WTC11 (cell line): Measurements from ENCODE around the gene CCDC107. TPM values are rescaled to one million over a fixed set of nuclear protein-coding genes. Genes with fewer than 3 reads are reported as not detected.

Experiments
- ATAC-seq: fragments of 200-7000 bp; cut with Tn5 transposase; 2 replicates; pipeline ENCODE4 v1.10.0; 2021; ENCODE audit warnings: mild to moderate bottlenecking, moderate library complexity
- CTCF ChIA-PET: fragments of 300-600 bp; sonication (Branson Sonifier 250); formaldehyde crosslinking; loops from one replicate; lab custom pipeline; 2021; ENCODE audit warnings: antibody characterized with exemption; lab: Charles Lee
- POLR2A ChIA-PET: fragments of 350-600 bp; sonication (Branson Sonifier 250); formaldehyde crosslinking; loops from one replicate; lab custom pipeline; 2021; ENCODE audit warnings: antibody characterized with exemption; lab: Charles Lee
- DNase-seq: peaks from one replicate; pipeline ENCODE4 v3.0.0; 2021; ENCODE audit warnings: low spot score
- H3K27ac Mint-ChIP-seq: 2 replicates; pipeline ENCODE4 v1.8.0; 2021; ENCODE audit warnings: mixed read lengths
- H3K27me3 Mint-ChIP-seq: 2 replicates; pipeline ENCODE4 v1.8.0; 2021; ENCODE audit warnings: low read depth, mild to moderate bottlenecking, moderate library complexity, mixed read lengths
- H3K36me3 Mint-ChIP-seq: 2 replicates; pipeline ENCODE4 v1.8.0; 2021; ENCODE audit warnings: mixed read lengths
- H3K4me1 Mint-ChIP-seq: 2 replicates; pipeline ENCODE4 v1.8.0; 2022; ENCODE audit warnings: mixed read lengths
- H3K4me3 Mint-ChIP-seq: 2 replicates; pipeline ENCODE4 v1.8.0; 2021; ENCODE audit warnings: mild to moderate bottlenecking, moderate library complexity, mixed read lengths
- H3K9me3 Mint-ChIP-seq: 2 replicates; pipeline ENCODE4 v1.8.0; 2021; ENCODE audit warnings: mixed read lengths
- CTCF ChIP-seq: fragments of 200-600 bp; IDR thresholded peaks from 2 replicates; pipeline ENCODE4 v1.8.0; 2022; ENCODE audit warnings: antibody characterized with exemption
- ESRRA ChIP-seq: sonication (generic); formaldehyde crosslinking; IDR thresholded peaks from 2 replicates; pipeline ENCODE4 v1.8.1; 2022; ENCODE audit warnings: mild to moderate bottlenecking, missing genetic modification reagents, borderline replicate concordance
- FOXJ3 ChIP-seq: sonication (generic); formaldehyde crosslinking; IDR thresholded peaks from 2 replicates; pipeline ENCODE4 v1.9.0; 2021; ENCODE audit warnings: missing genetic modification reagents, mild to moderate bottlenecking, borderline replicate concordance
- IRF2 ChIP-seq: sonication (generic); formaldehyde crosslinking; IDR thresholded peaks from 2 replicates; pipeline ENCODE4 v1.8.0; 2022; ENCODE audit warnings: low read depth, missing genetic modification reagents, borderline replicate concordance
- MLX ChIP-seq: sonication (generic); formaldehyde crosslinking; IDR thresholded peaks from 2 replicates; pipeline ENCODE4 v1.8.1; 2023; ENCODE audit warnings: mild to moderate bottlenecking, missing genetic modification reagents, moderate library complexity
- MXD4 ChIP-seq: fragments of 250-450 bp; sonication (Bioruptor Pico); IDR thresholded peaks from 2 replicates; pipeline ENCODE4 v1.8.0; 2021; ENCODE audit warnings: mild to moderate bottlenecking, moderate library complexity, borderline replicate concordance
- PRRX2 ChIP-seq: fragments of 250-450 bp; sonication (Bioruptor Pico); IDR thresholded peaks from 2 replicates; pipeline ENCODE4 v1.8.0; 2021; ENCODE audit warnings: mild to moderate bottlenecking
- TCF7 ChIP-seq: sonication (generic); formaldehyde crosslinking; IDR thresholded peaks from 2 replicates; pipeline ENCODE4 v1.8.0; 2022; ENCODE audit warnings: mild to moderate bottlenecking, low read depth, missing genetic modification reagents, moderate library complexity
- TP53 ChIP-seq: sonication (generic); formaldehyde crosslinking; IDR thresholded peaks from 2 replicates; pipeline ENCODE4 v1.8.1; 2023; ENCODE audit warnings: mild to moderate bottlenecking, missing genetic modification reagents
- total RNA-seq: library from RNA; stranded (reverse); gene quantifications from 3 replicates; pipeline ENCODE4 v1.2.3, GENCODE V29; 2021
- TF ChIP-seq, protein P1 (sequence below): sonication (generic); formaldehyde crosslinking; IDR thresholded peaks from 2 replicates; pipeline ENCODE4 v1.8.0; 2023; ENCODE audit warnings: missing genetic modification reagents, mild to moderate bottlenecking, borderline replicate concordance
- TF ChIP-seq, protein P2 (sequence below): sonication (generic); formaldehyde crosslinking; IDR thresholded peaks from 2 replicates; pipeline ENCODE4 v1.8.0; 2023; ENCODE audit warnings: mild to moderate bottlenecking, missing genetic modification reagents
- TF ChIP-seq, protein P3 (sequence below): sonication (generic); formaldehyde crosslinking; IDR thresholded peaks from 2 replicates; pipeline ENCODE4 v1.8.1; 2023; ENCODE audit warnings: mild to moderate bottlenecking, missing genetic modification reagents
- TF ChIP-seq, protein P4 (sequence below): sonication (generic); formaldehyde crosslinking; IDR thresholded peaks from 2 replicates; pipeline ENCODE4 v1.8.1; 2023; ENCODE audit warnings: mild to moderate bottlenecking, moderate library complexity, missing genetic modification reagents
- TF ChIP-seq, protein P5 (sequence below): sonication (generic); formaldehyde crosslinking; IDR thresholded peaks from 2 replicates; pipeline ENCODE4 v1.8.0; 2022; ENCODE audit warnings: missing genetic modification reagents
- TF ChIP-seq, protein P6 (sequence below): fragments of 250-450 bp; sonication (Bioruptor Pico); IDR thresholded peaks from 2 replicates; pipeline ENCODE4 v1.9.0; 2021; ENCODE audit warnings: mild to moderate bottlenecking

The CCDC107 gene
- total RNA-seq, 1 experiment from 2014 or later = 10.8 TPM

DNA sequence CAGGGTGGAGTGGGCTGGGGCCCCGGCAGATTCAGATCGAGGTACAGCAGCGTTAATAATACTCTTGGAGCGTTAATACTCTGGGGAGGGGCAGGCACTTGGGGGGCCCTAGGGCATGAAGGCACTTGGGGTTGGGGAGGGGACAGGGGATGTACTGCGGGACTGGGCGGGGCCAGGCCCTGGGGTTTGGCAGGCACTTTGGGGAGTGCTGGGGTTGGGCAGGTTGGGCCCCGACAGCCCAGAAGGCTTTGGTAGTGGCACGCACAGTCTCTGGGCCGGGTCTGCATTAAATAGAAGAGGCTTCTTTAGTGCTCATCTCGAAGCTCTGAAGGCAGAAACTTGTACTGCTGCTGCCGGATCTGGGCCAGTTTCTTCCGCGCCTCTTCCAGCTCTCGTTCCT lies 39.4 kb downstream of the CCDC107 start (continued):
- TF ChIP-seq, protein P1, sequence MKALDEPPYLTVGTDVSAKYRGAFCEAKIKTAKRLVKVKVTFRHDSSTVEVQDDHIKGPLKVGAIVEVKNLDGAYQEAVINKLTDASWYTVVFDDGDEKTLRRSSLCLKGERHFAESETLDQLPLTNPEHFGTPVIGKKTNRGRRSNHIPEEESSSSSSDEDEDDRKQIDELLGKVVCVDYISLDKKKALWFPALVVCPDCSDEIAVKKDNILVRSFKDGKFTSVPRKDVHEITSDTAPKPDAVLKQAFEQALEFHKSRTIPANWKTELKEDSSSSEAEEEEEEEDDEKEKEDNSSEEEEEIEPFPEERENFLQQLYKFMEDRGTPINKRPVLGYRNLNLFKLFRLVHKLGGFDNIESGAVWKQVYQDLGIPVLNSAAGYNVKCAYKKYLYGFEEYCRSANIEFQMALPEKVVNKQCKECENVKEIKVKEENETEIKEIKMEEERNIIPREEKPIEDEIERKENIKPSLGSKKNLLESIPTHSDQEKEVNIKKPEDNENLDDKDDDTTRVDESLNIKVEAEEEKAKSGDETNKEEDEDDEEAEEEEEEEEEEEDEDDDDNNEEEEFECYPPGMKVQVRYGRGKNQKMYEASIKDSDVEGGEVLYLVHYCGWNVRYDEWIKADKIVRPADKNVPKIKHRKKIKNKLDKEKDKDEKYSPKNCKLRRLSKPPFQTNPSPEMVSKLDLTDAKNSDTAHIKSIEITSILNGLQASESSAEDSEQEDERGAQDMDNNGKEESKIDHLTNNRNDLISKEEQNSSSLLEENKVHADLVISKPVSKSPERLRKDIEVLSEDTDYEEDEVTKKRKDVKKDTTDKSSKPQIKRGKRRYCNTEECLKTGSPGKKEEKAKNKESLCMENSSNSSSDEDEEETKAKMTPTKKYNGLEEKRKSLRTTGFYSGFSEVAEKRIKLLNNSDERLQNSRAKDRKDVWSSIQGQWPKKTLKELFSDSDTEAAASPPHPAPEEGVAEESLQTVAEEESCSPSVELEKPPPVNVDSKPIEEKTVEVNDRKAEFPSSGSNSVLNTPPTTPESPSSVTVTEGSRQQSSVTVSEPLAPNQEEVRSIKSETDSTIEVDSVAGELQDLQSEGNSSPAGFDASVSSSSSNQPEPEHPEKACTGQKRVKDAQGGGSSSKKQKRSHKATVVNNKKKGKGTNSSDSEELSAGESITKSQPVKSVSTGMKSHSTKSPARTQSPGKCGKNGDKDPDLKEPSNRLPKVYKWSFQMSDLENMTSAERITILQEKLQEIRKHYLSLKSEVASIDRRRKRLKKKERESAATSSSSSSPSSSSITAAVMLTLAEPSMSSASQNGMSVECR (CRISPR knock-in tag) = no peak
- TF ChIP-seq, protein P2, sequence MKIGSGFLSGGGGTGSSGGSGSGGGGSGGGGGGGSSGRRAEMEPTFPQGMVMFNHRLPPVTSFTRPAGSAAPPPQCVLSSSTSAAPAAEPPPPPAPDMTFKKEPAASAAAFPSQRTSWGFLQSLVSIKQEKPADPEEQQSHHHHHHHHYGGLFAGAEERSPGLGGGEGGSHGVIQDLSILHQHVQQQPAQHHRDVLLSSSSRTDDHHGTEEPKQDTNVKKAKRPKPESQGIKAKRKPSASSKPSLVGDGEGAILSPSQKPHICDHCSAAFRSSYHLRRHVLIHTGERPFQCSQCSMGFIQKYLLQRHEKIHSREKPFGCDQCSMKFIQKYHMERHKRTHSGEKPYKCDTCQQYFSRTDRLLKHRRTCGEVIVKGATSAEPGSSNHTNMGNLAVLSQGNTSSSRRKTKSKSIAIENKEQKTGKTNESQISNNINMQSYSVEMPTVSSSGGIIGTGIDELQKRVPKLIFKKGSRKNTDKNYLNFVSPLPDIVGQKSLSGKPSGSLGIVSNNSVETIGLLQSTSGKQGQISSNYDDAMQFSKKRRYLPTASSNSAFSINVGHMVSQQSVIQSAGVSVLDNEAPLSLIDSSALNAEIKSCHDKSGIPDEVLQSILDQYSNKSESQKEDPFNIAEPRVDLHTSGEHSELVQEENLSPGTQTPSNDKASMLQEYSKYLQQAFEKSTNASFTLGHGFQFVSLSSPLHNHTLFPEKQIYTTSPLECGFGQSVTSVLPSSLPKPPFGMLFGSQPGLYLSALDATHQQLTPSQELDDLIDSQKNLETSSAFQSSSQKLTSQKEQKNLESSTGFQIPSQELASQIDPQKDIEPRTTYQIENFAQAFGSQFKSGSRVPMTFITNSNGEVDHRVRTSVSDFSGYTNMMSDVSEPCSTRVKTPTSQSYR = no peak
- TF ChIP-seq, protein P3, sequence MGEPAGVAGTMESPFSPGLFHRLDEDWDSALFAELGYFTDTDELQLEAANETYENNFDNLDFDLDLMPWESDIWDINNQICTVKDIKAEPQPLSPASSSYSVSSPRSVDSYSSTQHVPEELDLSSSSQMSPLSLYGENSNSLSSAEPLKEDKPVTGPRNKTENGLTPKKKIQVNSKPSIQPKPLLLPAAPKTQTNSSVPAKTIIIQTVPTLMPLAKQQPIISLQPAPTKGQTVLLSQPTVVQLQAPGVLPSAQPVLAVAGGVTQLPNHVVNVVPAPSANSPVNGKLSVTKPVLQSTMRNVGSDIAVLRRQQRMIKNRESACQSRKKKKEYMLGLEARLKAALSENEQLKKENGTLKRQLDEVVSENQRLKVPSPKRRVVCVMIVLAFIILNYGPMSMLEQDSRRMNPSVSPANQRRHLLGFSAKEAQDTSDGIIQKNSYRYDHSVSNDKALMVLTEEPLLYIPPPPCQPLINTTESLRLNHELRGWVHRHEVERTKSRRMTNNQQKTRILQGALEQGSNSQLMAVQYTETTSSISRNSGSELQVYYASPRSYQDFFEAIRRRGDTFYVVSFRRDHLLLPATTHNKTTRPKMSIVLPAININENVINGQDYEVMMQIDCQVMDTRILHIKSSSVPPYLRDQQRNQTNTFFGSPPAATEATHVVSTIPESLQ (CRISPR knock-in tag) = no peak

GRCh38 chr9:35698231-35698630 lies 40.1 kb downstream of the CCDC107 start:
- Mint-ChIP-seq H3K4me3 (no peak overlapping the region), H3K4me1 (no peaks in the 10 kb centered on the region), H3K27me3 (no peaks in the 10 kb centered on the region), H3K36me3 (peaks cover 20% of the 10 kb centered on the region), H3K9me3 (no peaks in the 10 kb centered on the region), H3K27ac (no peak overlapping the region)
- ChIA-PET CTCF (interaction anchor here (0.9 to 6.8 kb wide), 4 partner anchors 15 to 92 kb away, joined by 3 to 103 read pairs (median 16); partner anchors contain the start of genes ARHGEF39, CREB3 and TLN1), POLR2A (interaction anchor here (0.5 kb wide), 1 partner anchor 12 kb away, joined by 3 read pairs; no protein-coding TSS in a partner anchor)
- DNase-seq (no peak), ATAC-seq (no peak)
- TF ChIP-seq PRRX2 (CRISPR knock-in tag) (no peak), MLX (CRISPR knock-in tag) (no peak), ESRRA (CRISPR knock-in tag) (no peak), FOXJ3 (no peak), CTCF (no peak), TCF7 (no peak), IRF2 (CRISPR knock-in tag) (no peak), MXD4 (CRISPR knock-in tag) (no peak), TP53 (CRISPR knock-in tag) (no peak)
- TF ChIP-seq, protein P4, sequence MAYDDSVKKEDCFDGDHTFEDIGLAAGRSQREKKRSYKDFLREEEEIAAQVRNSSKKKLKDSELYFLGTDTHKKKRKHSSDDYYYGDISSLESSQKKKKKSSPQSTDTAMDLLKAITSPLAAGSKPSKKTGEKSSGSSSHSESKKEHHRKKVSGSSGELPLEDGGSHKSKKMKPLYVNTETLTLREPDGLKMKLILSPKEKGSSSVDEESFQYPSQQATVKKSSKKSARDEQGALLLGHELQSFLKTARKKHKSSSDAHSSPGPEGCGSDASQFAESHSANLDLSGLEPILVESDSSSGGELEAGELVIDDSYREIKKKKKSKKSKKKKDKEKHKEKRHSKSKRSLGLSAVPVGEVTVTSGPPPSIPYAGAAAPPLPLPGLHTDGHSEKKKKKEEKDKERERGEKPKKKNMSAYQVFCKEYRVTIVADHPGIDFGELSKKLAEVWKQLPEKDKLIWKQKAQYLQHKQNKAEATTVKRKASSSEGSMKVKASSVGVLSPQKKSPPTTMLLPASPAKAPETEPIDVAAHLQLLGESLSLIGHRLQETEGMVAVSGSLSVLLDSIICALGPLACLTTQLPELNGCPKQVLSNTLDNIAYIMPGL (CRISPR knock-in tag) = no peak
- TF ChIP-seq, protein P5, sequence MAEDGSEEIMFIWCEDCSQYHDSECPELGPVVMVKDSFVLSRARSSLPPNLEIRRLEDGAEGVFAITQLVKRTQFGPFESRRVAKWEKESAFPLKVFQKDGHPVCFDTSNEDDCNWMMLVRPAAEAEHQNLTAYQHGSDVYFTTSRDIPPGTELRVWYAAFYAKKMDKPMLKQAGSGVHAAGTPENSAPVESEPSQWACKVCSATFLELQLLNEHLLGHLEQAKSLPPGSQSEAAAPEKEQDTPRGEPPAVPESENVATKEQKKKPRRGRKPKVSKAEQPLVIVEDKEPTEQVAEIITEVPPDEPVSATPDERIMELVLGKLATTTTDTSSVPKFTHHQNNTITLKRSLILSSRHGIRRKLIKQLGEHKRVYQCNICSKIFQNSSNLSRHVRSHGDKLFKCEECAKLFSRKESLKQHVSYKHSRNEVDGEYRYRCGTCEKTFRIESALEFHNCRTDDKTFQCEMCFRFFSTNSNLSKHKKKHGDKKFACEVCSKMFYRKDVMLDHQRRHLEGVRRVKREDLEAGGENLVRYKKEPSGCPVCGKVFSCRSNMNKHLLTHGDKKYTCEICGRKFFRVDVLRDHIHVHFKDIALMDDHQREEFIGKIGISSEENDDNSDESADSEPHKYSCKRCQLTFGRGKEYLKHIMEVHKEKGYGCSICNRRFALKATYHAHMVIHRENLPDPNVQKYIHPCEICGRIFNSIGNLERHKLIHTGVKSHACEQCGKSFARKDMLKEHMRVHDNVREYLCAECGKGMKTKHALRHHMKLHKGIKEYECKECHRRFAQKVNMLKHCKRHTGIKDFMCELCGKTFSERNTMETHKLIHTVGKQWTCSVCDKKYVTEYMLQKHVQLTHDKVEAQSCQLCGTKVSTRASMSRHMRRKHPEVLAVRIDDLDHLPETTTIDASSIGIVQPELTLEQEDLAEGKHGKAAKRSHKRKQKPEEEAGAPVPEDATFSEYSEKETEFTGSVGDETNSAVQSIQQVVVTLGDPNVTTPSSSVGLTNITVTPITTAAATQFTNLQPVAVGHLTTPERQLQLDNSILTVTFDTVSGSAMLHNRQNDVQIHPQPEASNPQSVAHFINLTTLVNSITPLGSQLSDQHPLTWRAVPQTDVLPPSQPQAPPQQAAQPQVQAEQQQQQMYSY = no peak
- TF ChIP-seq, protein P6, sequence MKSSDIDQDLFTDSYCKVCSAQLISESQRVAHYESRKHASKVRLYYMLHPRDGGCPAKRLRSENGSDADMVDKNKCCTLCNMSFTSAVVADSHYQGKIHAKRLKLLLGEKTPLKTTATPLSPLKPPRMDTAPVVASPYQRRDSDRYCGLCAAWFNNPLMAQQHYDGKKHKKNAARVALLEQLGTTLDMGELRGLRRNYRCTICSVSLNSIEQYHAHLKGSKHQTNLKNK (CRISPR knock-in tag) = no peak
